Activated T-helper 2 cell treated with anti-CD3 and anti-CD28 coated beads, Interferon-gamma antibody, Interleukin-2, Interleukin-4, amounts not matched to agents 10 μg/mL and 5 μg/mL and 100 μg/mL, durations not matched to agents 14 hours and 24 hours and 36 hours (primary cell): ENCODE results near the gene SRSF1. TPM values are rescaled to one million over a fixed set of nuclear protein-coding genes. Genes with fewer than 3 reads are reported as not detected.
"Not testable (repeated sequence)": the region's sequence is repeated elsewhere in the genome, so short reads cannot be mapped to it uniquely, and the experiment has no call there.

Experiments
- DNase-seq: peaks from one replicate; pipeline ENCODE4 v3.0.0; 2021; ENCODE audit warnings: low spot score
- H3K27ac Mint-ChIP-seq: one replicate; pipeline ENCODE4 v1.8.0; 2021; ENCODE audit warnings: mixed read lengths
- H3K27me3 Mint-ChIP-seq: one replicate; pipeline ENCODE4 v1.8.0; 2021; ENCODE audit warnings: low read depth, mixed read lengths
- H3K36me3 Mint-ChIP-seq: one replicate; pipeline ENCODE4 v1.8.0; 2021; ENCODE audit warnings: low read depth, mixed read lengths
- H3K4me1 Mint-ChIP-seq: one replicate; pipeline ENCODE4 v1.8.0; 2021; ENCODE audit warnings: low read depth, mixed read lengths
- H3K4me3 Mint-ChIP-seq: one replicate; pipeline ENCODE4 v1.8.0; 2021; ENCODE audit warnings: low read depth, mild to moderate bottlenecking, moderate library complexity, mixed read lengths
- H3K9me3 Mint-ChIP-seq: one replicate; pipeline ENCODE4 v1.8.0; 2021; ENCODE audit warnings: mixed read lengths
- intact Hi-C: fragments of 100-400 bp; cut with micrococcal nuclease; formaldehyde crosslinking; loops from one replicate; pipeline ENCODE4 v1.15.1; 2023
- total RNA-seq: library from RNA; stranded (reverse); gene quantifications from 2 replicates; pipeline ENCODE4 v1.2.3, GENCODE V29; 2022

SRSF1 gene
- total RNA-seq, 1 donor from 2014 or later: 450 TPM

DNA sequence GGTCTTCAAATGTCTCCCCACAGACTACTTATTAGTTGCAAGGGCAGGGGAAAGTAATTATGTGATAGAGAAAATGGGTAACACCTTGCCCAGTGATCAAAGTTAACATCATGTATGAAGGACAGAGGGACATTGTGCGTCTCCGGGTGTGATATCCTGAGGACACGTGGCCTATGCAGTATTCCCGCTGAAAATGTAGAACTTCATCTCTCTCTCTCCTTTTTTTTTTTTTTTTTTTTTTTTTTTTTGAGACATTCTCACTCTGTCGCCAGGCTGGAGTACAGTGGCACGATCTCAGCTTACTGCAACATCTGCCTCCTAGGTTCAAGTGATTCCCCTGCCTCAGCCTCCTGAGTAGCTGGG is 43.9 kb downstream of the SRSF1 start:
- Mint-ChIP-seq H3K4me3 (no peak overlapping the region), H3K9me3 (no peaks in the 10 kb centered on the region), H3K27ac (no peak overlapping the region), H3K4me1 (no peaks in the 10 kb centered on the region), H3K27me3 (peaks cover 28% of the 10 kb centered on the region), H3K36me3 (no peaks in the 10 kb centered on the region)
- intact Hi-C loops: no loop called here
- no peak for DNase-seq

DNA sequence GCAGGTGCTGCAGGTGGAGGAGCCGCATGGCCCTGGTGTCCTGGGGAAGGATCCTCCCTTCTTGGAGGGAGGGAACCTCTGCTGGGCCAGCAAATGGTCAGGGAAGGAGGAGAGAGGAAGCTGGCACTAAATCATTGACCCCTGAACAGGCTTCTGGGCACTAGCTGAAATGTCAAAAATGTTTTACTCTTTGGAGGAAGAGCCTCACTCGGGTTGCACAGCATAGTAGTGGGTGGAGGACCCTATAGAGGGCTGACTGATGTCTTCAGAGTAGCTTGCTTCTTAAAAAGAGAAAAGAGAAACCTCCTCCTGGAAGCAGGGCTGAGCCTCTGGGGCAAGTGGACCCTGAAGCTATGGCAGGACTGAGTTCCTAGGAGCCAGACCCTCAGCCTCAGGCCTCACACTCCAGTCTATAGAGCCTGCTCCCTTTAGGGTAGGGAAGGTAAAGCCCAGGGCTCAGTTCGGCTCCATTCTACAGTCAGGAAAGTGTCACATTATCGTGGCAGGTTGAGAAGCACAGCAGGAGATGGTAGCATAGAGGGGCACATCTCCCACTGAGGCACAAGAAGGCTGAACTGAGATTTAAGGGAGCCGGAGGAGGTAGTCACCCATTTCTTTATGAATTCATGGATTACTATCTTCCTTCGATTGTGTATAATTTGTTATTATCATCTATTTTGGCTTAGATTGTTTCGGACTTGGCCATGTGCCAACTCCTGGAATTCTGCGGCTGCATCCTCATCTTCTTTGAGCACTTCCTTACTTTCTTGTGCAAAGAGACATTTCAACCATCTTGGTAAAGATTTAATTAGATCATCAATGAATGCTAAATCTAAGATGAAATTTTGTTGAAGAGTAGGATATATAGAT is 44.5 kb downstream of the SRSF1 start:
- Mint-ChIP-seq H3K36me3 (no peaks in the 10 kb centered on the region), H3K4me3 (no peak overlapping the region), H3K27ac (no peak overlapping the region), H3K4me1 (peaks cover 1% of the 10 kb centered on the region), H3K9me3 (no peaks in the 10 kb centered on the region), H3K27me3 (peaks cover 33% of the 10 kb centered on the region)
- no peak for DNase-seq
- intact Hi-C loops: no loop called here

GRCh38 chr17:57959929-57960328 is 47.1 kb downstream of the SRSF1 start:
- Mint-ChIP-seq H3K36me3 (no peaks in the 10 kb centered on the region), H3K4me3 (no peak overlapping the region), H3K27me3 (peaks cover 47% of the 10 kb centered on the region), H3K9me3 (no peaks in the 10 kb centered on the region), H3K27ac (no peak overlapping the region), H3K4me1 (peaks cover 14% of the 10 kb centered on the region)
- no peak for DNase-seq
- intact Hi-C loops: no loop called here

- H3K9me3 Mint-ChIP-seq, H3K27ac Mint-ChIP-seq, DNase-seq, H3K4me3 Mint-ChIP-seq, H3K36me3 Mint-ChIP-seq, intact Hi-C loops: not testable (repeated sequence)
- Mint-ChIP-seq H3K4me1 (peaks cover 17% of the 10 kb centered on the region), H3K27me3 (peaks cover 53% of the 10 kb centered on the region)
Measured at GRCh38 chr17:57958391-57958790, 48.7 kb downstream of the SRSF1 start.

GRCh38 chr17:57957886-57958285 is 49.2 kb downstream of the SRSF1 start:
- Mint-ChIP-seq H3K27ac (no peak overlapping the region), H3K36me3 (no peaks in the 10 kb centered on the region), H3K4me3 (no peak overlapping the region), H3K9me3 (no peaks in the 10 kb centered on the region), H3K4me1 (peaks cover 17% of the 10 kb centered on the region), H3K27me3 (peaks cover 58% of the 10 kb centered on the region)
- no peak for DNase-seq
- intact Hi-C loops: no loop called here

DNA sequence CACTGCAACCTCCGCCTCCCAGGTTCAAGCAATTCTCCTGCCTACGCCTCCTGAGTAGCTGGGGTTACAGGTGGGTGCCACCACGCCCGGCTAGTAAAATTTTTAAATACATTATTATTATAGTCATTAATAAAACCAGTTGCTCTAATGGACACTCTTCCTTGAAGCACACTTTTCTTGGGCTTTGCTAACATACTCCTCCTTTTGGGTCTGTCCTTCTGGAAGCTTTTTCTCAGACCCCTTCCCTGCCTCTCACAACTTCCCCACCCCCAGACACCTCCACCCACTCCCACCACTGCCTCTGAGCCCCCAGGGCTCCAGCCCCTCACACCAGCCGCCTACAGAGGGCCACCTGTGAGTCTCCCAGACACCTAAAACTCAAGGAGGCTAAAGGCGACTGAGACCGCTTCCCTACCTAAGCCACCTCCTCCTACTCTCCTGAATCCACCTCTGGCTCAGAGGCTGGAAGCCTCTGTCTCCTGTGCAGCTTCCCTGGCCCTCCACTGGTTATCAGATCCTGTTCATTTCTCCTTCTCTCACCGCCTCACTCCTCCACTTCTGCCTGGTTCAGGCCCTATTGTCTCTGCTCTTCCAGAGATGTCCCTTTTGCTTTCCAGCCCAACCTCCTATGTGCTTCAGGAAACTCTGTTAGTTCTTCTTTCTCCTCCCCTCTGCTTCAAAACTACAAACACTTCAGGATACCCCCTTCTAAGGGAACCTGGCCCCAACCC is 49.8 kb downstream of the SRSF1 start:
- Mint-ChIP-seq H3K4me3 (no peak overlapping the region), H3K4me1 (peaks cover 17% of the 10 kb centered on the region), H3K27ac (no peak overlapping the region), H3K27me3 (peaks cover 60% of the 10 kb centered on the region), H3K36me3 (no peaks in the 10 kb centered on the region), H3K9me3 (no peaks in the 10 kb centered on the region)
- intact Hi-C loops: no loop called here
- DNase-seq: no peak

GRCh38 chr17:57956291-57957119 is 50.5 kb downstream of the SRSF1 start:
- H3K36me3 Mint-ChIP-seq: no peaks in the 10 kb centered on the region
- intact Hi-C loops: no loop called here
- peak overlapping the region; percentile 53 for H3K4me3 Mint-ChIP-seq
- H3K27me3 Mint-ChIP-seq: peaks cover 58% of the 10 kb centered on the region
- DNase-seq: peak; percentile 37
- no peak overlapping the region for H3K27ac Mint-ChIP-seq
- H3K4me1 Mint-ChIP-seq: peaks cover 17% of the 10 kb centered on the region
- H3K9me3 Mint-ChIP-seq: no peaks in the 10 kb centered on the region

DNA sequence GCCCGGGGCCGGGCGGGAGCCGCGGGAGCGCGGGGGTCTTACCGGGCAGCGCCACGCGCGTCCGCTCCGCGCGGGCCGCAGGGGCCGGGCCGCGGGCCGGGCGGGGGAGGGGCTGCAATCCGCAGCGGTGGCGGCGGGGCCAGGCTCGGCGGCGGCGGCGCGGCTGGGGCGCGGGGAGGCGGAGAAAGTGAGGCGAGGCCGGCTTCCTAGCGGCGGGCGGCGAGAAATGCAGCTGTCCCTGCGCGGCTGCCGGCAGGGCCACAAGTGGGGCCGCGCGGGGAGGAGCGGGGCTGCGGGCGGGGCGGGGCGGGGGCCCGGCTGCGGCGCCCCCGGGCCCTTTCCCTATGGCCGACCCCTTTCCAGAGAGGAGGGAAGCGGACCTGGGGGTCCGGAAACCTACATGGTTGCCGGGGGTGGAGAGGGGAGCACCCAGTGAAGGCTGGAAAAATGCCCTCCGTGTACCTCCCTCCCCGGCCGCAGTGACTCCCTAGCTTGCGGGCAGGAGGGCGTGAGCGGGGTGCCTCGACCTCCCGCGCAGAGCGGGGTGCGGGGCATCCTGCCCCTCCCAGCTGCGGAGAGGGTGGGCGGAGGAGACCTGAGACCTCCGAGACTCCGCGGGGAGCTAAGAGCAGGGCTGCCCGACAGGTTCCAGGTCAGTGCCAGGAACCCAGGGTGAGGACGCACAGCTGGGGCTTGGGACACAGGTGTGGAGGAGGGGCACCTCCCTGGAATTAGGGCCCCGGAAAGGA is 51.7 kb downstream of the SRSF1 start, which contains the start of gene CUEDC1:
Gene CUEDC1, minus strand, starts transcription at position 230 of the 749 bp plus-strand sequence. CDS start 69,848 bp downstream, outside the sequence.
- DNase-seq: peak; percentile 58
- peaks cover 50% of the 10 kb centered on the region for H3K27me3 Mint-ChIP-seq
- H3K9me3 Mint-ChIP-seq: no peaks in the 10 kb centered on the region
- intact Hi-C loops: no loop called here
- H3K36me3 Mint-ChIP-seq: no peaks in the 10 kb centered on the region
- no peak within 1 kb of the TSS for H3K27ac Mint-ChIP-seq
- peaks cover 24% of the 10 kb centered on the region for H3K4me1 Mint-ChIP-seq
- H3K4me3 Mint-ChIP-seq: peak within 1 kb of the TSS; percentile 70

GRCh38 chr17:57954397-57955182 is 52.5 kb downstream of the SRSF1 start:
- H3K36me3 Mint-ChIP-seq: no peaks in the 10 kb centered on the region
- peaks cover 48% of the 10 kb centered on the region for H3K27me3 Mint-ChIP-seq
- peaks cover 27% of the 10 kb centered on the region for H3K4me1 Mint-ChIP-seq
- DNase-seq: no peak
- H3K4me3 Mint-ChIP-seq: peak overlapping the region; percentile 70
- no peak overlapping the region for H3K27ac Mint-ChIP-seq
- intact Hi-C loops: no loop called here
- H3K9me3 Mint-ChIP-seq: no peaks in the 10 kb centered on the region

GRCh38 chr17:57953705-57954396 is 53.2 kb downstream of the SRSF1 start:
- intact Hi-C loops: no loop called here
- Mint-ChIP-seq H3K9me3 (no peaks in the 10 kb centered on the region), H3K4me3 (peak overlapping the region; percentile 70), H3K4me1 (peaks cover 32% of the 10 kb centered on the region), H3K27me3 (peaks cover 41% of the 10 kb centered on the region), H3K27ac (no peak overlapping the region), H3K36me3 (no peaks in the 10 kb centered on the region)
- DNase-seq: no peak
